Activated B cell treated with CpG ODN at 0.5 μM for 24 hours (primary cell): ENCODE results near the gene CNDP2. TPM values are rescaled to one million over a fixed set of nuclear protein-coding genes. Genes with fewer than 3 reads are reported as not detected.

Source experiments
- ATAC-seq: fragments of 200-7000 bp; cut with Tn5 transposase; one replicate; pipeline ENCODE4 v1.10.0; 2021; ENCODE audit warnings: low read depth, mild to moderate bottlenecking, moderate library complexity
- CTCF ChIA-PET: fragments of 350-600 bp; sonication (Branson Sonifier 250); formaldehyde crosslinking; loops from one replicate; lab custom pipeline; 2021; ENCODE audit warnings: antibody characterized with exemption; lab: Charles Lee
- POLR2A ChIA-PET: fragments of 350-600 bp; sonication (Branson Sonifier 250); formaldehyde crosslinking; loops from one replicate; lab custom pipeline; 2021; ENCODE audit warnings: antibody characterized with exemption; lab: Charles Lee
- DNase-seq: peaks from one replicate; pipeline ENCODE4 v3.0.0; 2022
- H3K27ac Mint-ChIP-seq: one replicate; pipeline ENCODE4 v1.8.0; 2020; ENCODE audit warnings: mixed read lengths
- H3K27me3 Mint-ChIP-seq: one replicate; pipeline ENCODE4 v1.8.0; 2021; ENCODE audit warnings: mixed read lengths
- H3K36me3 Mint-ChIP-seq: one replicate; pipeline ENCODE4 v1.8.0; 2021; ENCODE audit warnings: low read depth, mixed read lengths
- H3K4me1 Mint-ChIP-seq: one replicate; pipeline ENCODE4 v1.8.0; 2021; ENCODE audit warnings: mixed read lengths
- H3K4me3 Mint-ChIP-seq: one replicate; pipeline ENCODE4 v1.8.0; 2020; ENCODE audit warnings: mild to moderate bottlenecking, mixed read lengths
- H3K9me3 Mint-ChIP-seq: one replicate; pipeline ENCODE4 v1.8.0; 2020; ENCODE audit warnings: mixed read lengths
- CTCF ChIP-seq: fragments of 200-600 bp; IDR thresholded peaks from one replicate; pipeline ENCODE4 v1.8.0; 2022; ENCODE audit warnings: antibody characterized with exemption, mild to moderate bottlenecking
- intact Hi-C: fragments of 100-400 bp; cut with micrococcal nuclease; formaldehyde crosslinking; loops from one replicate; pipeline ENCODE4 v1.15.1; 2024
- total RNA-seq: library from RNA; stranded (reverse); gene quantifications from 2 replicates; pipeline ENCODE4 v1.2.3, GENCODE V29; 2022

The CNDP2 gene
- total RNA-seq, 1 donor from 2014 or later, result 208 TPM

DNA sequence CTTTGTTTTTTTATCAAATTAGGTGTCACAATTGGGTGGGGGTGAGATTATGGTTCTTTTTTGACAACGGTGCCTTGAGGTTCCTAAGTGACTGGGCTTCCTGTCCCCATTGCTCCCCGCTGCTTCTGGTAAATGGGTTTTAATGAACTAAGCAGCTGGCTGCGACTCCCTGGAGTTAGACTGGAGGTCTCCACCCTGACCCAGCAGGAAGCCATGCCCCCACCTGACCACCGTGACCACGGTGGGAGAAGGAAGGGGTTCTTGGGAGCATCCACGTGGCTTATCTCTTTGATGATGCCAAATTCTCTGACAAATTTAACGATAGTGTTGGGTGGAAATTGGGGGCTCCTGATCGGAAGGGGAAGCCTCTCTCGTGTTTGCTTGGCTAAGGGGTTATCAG, 12.2 kb downstream of the CNDP2 start:
- TF ChIP-seq CTCF, result no peak
- H3K27ac Mint-ChIP-seq, result no peak overlapping the region
- H3K9me3 Mint-ChIP-seq, result no peaks in the 10 kb centered on the region
- DNase-seq, result no peak
- CTCF ChIA-PET, result no interaction called here
- peaks cover 92% of the 10 kb centered on the region for H3K36me3 Mint-ChIP-seq
- POLR2A ChIA-PET, result no interaction called here
- H3K4me1 Mint-ChIP-seq, result peaks cover 8% of the 10 kb centered on the region
- intact Hi-C loops, result no loop called here
- H3K27me3 Mint-ChIP-seq, result no peaks in the 10 kb centered on the region
- no peak for ATAC-seq
- H3K4me3 Mint-ChIP-seq, result no peak overlapping the region

DNA sequence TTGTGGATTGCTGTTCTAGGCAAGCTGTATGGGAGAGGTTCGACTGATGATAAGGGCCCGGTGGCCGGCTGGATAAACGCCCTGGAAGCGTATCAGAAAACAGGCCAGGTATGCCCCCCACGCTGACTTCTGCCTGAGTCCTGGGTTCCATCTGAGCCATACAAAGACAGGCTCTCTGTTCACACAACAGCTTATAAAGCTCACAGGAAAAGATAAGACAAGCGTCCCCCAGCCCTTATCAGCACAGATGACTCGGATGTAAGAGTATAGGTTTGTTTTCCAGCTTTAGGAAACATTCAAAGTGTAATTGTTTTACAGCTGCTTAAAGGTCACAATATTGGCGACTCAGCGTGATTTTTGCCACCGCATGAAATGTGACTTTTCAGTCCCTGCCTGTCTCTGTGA, 12.7 kb downstream of the CNDP2 start:
- CTCF ChIA-PET, result no interaction called here
- no peak for TF ChIP-seq CTCF
- Mint-ChIP-seq H3K36me3 (peaks cover 92% of the 10 kb centered on the region), H3K4me3 (no peak overlapping the region), H3K9me3 (no peaks in the 10 kb centered on the region), H3K27me3 (no peaks in the 10 kb centered on the region), H3K27ac (no peak overlapping the region), H3K4me1 (peaks cover 8% of the 10 kb centered on the region)
- DNase-seq (no peak), ATAC-seq (no peak)
- intact Hi-C loops, result no loop called here
- POLR2A ChIA-PET, result no interaction called here

- ChIA-PET POLR2A (no interaction called here), CTCF (no interaction called here)
- DNase-seq (no peak), ATAC-seq (no peak)
- no peaks in the 10 kb centered on the region for H3K9me3 Mint-ChIP-seq
- H3K27me3 Mint-ChIP-seq, result no peaks in the 10 kb centered on the region
- no peak overlapping the region for H3K27ac Mint-ChIP-seq
- intact Hi-C loops, result no loop called here
- H3K36me3 Mint-ChIP-seq, result peaks cover 94% of the 10 kb centered on the region
- peaks cover 5% of the 10 kb centered on the region for H3K4me1 Mint-ChIP-seq
- TF ChIP-seq CTCF, result no peak
- H3K4me3 Mint-ChIP-seq, result no peak overlapping the region
Observed at GRCh38 chr18:74509856-74510769, 13.9 kb downstream of the CNDP2 start.

DNA sequence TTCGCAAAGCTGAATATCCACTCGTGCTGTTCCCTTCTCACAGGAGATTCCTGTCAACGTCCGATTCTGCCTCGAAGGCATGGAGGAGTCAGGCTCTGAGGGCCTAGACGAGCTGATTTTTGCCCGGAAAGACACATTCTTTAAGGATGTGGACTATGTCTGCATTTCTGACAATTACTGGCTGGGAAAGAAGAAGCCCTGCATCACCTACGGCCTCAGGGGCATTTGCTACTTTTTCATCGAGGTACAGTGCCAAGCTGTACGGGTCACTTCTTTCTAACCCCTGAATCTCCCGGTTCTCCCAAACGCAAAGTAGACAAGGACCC, 14.6 kb downstream of the CNDP2 start:
- intact Hi-C loops, result no loop called here
- H3K9me3 Mint-ChIP-seq, result no peaks in the 10 kb centered on the region
- no peaks in the 10 kb centered on the region for H3K27me3 Mint-ChIP-seq
- H3K27ac Mint-ChIP-seq, result no peak overlapping the region
- CTCF ChIA-PET, result no interaction called here
- TF ChIP-seq CTCF, result no peak
- POLR2A ChIA-PET, result no interaction called here
- H3K4me1 Mint-ChIP-seq, result peaks cover 5% of the 10 kb centered on the region
- H3K4me3 Mint-ChIP-seq, result no peak overlapping the region
- DNase-seq, result no peak
- H3K36me3 Mint-ChIP-seq, result peaks cover 93% of the 10 kb centered on the region
- ATAC-seq, result no peak

DNA sequence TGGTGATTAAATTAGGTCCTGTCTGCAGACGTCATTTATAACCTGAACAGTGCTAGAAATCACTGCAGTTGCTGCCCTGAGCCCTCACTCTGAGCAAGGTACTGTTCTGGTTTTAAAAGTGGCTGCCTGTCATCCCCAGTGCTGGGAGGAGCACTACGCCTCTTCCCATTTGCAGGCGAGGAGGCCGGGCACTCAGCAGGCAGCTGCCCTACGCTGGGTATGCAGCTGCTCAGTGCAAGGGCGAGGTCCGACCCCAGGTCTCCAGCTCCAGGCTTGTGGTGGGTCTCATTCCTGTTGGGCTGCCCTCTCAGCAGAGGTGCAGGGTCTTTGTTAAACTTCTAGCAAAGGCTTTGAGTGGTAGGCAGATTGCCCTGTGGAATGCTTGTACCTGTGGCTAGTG, 15.7 kb downstream of the CNDP2 start:
- intact Hi-C loops, result no loop called here
- CTCF ChIA-PET, result no interaction called here
- Mint-ChIP-seq H3K9me3 (no peaks in the 10 kb centered on the region), H3K27ac (no peak overlapping the region), H3K36me3 (peaks cover 96% of the 10 kb centered on the region), H3K27me3 (no peaks in the 10 kb centered on the region), H3K4me1 (peaks cover 1% of the 10 kb centered on the region), H3K4me3 (no peak overlapping the region)
- TF ChIP-seq CTCF, result no peak
- no peak for DNase-seq
- no peak for ATAC-seq
- POLR2A ChIA-PET, result no interaction called here
